Peyer's patch (tissue), 4 donors: Measurements from ENCODE around the gene CTSC. TPM values are rescaled to one million over a fixed set of nuclear protein-coding genes. Genes with fewer than 3 reads are reported as not detected.

Experiments used
- DNase-seq, 3 donors: peaks; one replicate each; pipeline ENCODE4 v3.0.0-alpha.2; 2017 to 2019
- H3K27ac ChIP-seq, 4 donors: fragments of 200-600 bp; sonication (generic); one replicate each; pipeline ENCODE4 v1.5.1; 2016 to 2019
- H3K27me3 ChIP-seq, 2 donors: fragments of 200-600 bp; sonication (generic); one replicate each; pipeline ENCODE4 v1.5.1; 2019
- H3K36me3 ChIP-seq, 3 donors: fragments of 200-600 bp; sonication (generic); one replicate each; pipeline ENCODE4 v1.5.1; 2016 to 2019
- H3K4me1 ChIP-seq, 4 donors: fragments of 200-600 bp; sonication (generic); one replicate each; pipeline ENCODE4 v1.5.1; 2016 to 2019
- H3K4me3 ChIP-seq, 4 donors: fragments of 200-600 bp; sonication (generic); 1 replicate in 3 of 4; 2 replicates in 1 of 4; pipeline ENCODE4 v1.5.1; 2016 to 2019; ENCODE audit warnings: mild to moderate bottlenecking in 1 of 4
- H3K9me3 ChIP-seq, 4 donors: fragments of 200-600 bp; sonication (generic); one replicate each; pipeline ENCODE4 v1.5.1; 2016 to 2019; ENCODE audit warnings: mild to moderate bottlenecking in 1 of 4
- CTCF ChIP-seq, 6 experiments: fragments of 450-650 bp in 4 of 6; fragments of 200-600 bp in 2 of 6; sonication (generic) in 1 of 6; IDR thresholded peaks; one replicate each; pipeline ENCODE4 v1.5.1; 2017 to 2019; ENCODE audit warnings: antibody characterized with exemption in 6 of 6, mild to moderate bottlenecking in 3 of 6, moderate library complexity in 1 of 6
- POLR2A ChIP-seq, 2 donors: fragments of 450-650 bp; IDR thresholded peaks; one replicate each; pipeline ENCODE4 v1.5.1; 2017; ENCODE audit warnings: antibody characterized with exemption in 2 of 2, mild to moderate bottlenecking in 2 of 2, moderate library complexity in 2 of 2
- total RNA-seq, 4 donors: library from RNA; depleted of rRNA; stranded (reverse); fragments of >200 nt; gene quantifications; one replicate each; pipeline ENCODE4 v1.1.0, GENCODE V29; 2016

CTSC gene
- total RNA-seq, 4 donors from 2014 or later: 38.5 to 66.8 (median 43.0) TPM

- Histone ChIP-seq H3K4me1 (no peaks in the 10 kb centered on the region), H3K27me3 (no peaks in the 10 kb centered on the region), H3K4me3 (no peak overlapping the region), H3K27ac (no peak overlapping the region), H3K36me3 (peaks cover 0 to 7% (median 0%) of the 10 kb centered on the region in 3 donors), H3K9me3 (no peaks in the 10 kb centered on the region)
- DNase-seq: no peak
- TF ChIP-seq CTCF (IDR thresholded peaks at IDR 0.05): no peak
- TF ChIP-seq POLR2A (IDR thresholded peaks at IDR 0.05): no peak
Observed at GRCh38 chr11:88303037-88303436, 34.5 kb downstream of the CTSC start.

GRCh38 chr11:88301488-88302140 is 35.9 kb downstream of the CTSC start:
- Histone ChIP-seq H3K27me3 (no peaks in the 10 kb centered on the region), H3K36me3 (peaks cover 0 to 5% (median 0%) of the 10 kb centered on the region in 3 donors), H3K4me1 (no peaks in the 10 kb centered on the region), H3K4me3 (no peak overlapping the region), H3K9me3 (no peaks in the 10 kb centered on the region), H3K27ac (peak overlapping the region in 1 of 4 donors; percentile 22)
- no peak for TF ChIP-seq CTCF (IDR thresholded peaks at IDR 0.05)
- TF ChIP-seq POLR2A (IDR thresholded peaks at IDR 0.05): no peak
- DNase-seq: no peak

- H3K4me3 ChIP-seq: no peak overlapping the region
- peaks cover 0 to 3% (median 0%) of the 10 kb centered on the region in 3 donors for H3K36me3 ChIP-seq
- H3K27ac ChIP-seq: peak overlapping the region in 1 of 4 donors; percentile 22
- no peaks in the 10 kb centered on the region for H3K27me3 ChIP-seq
- TF ChIP-seq POLR2A (IDR thresholded peaks at IDR 0.05): no peak
- no peak for TF ChIP-seq CTCF (IDR thresholded peaks at IDR 0.05)
- H3K9me3 ChIP-seq: no peaks in the 10 kb centered on the region
- H3K4me1 ChIP-seq: no peaks in the 10 kb centered on the region
- DNase-seq: no peak
Observed at GRCh38 chr11:88300888-88301487, 36.5 kb downstream of the CTSC start.

DNA sequence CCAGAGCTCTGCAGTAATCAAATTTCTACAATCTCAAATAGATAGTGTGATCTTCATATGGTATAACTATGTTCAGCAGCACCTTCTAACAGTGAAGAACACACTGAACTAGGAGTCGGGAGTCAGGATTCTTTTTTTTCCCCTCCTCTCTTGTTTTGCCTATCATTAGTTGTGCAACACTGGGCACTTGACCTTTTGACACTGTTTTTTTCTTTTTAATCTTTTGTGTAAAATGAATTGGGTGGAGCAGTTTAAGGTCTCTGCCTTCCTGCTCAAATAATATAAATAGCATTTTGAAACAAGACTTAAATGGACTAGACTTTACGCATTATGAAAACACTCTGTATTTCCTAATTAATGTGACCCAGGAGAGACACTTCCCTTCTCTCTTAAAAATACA is 39.7 kb downstream of the CTSC start:
- Histone ChIP-seq H3K27me3 (no peaks in the 10 kb centered on the region), H3K36me3 (peaks cover 0 to 15% (median 0%) of the 10 kb centered on the region in 3 donors), H3K4me1 (no peaks in the 10 kb centered on the region), H3K4me3 (no peak overlapping the region), H3K9me3 (no peaks in the 10 kb centered on the region), H3K27ac (no peak overlapping the region)
- no peak for DNase-seq
- no peak for TF ChIP-seq POLR2A (IDR thresholded peaks at IDR 0.05)
- no peak for TF ChIP-seq CTCF (IDR thresholded peaks at IDR 0.05)

DNA sequence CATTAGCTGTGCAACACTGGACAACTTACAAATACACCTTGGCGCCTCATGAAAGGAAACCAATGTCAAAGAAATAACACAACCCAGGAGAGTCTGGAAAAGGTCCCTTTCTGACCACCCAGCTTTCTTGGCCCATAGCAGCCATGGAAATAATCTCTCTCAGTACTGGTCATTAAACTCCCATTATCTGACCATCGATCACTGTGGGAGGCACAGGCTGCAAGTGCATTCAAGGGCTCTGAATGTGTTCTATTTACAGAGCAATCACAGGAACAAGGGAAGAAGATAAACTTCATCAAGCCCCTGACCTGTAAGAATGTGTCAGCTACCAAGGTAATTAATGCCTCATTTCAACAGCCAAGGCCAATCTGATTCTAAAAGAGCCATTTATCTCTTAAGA is 40.1 kb downstream of the CTSC start:
- H3K9me3 ChIP-seq: no peaks in the 10 kb centered on the region
- H3K27ac ChIP-seq: no peak overlapping the region
- no peak for DNase-seq
- no peak overlapping the region for H3K4me3 ChIP-seq
- no peaks in the 10 kb centered on the region for H3K4me1 ChIP-seq
- TF ChIP-seq POLR2A (IDR thresholded peaks at IDR 0.05): no peak
- no peak for TF ChIP-seq CTCF (IDR thresholded peaks at IDR 0.05)
- peaks cover 0 to 15% (median 0%) of the 10 kb centered on the region in 3 donors for H3K36me3 ChIP-seq
- H3K27me3 ChIP-seq: no peaks in the 10 kb centered on the region
